Measurements from ENCODE around the gene VMO1.

Gene VMO1

DNA sequence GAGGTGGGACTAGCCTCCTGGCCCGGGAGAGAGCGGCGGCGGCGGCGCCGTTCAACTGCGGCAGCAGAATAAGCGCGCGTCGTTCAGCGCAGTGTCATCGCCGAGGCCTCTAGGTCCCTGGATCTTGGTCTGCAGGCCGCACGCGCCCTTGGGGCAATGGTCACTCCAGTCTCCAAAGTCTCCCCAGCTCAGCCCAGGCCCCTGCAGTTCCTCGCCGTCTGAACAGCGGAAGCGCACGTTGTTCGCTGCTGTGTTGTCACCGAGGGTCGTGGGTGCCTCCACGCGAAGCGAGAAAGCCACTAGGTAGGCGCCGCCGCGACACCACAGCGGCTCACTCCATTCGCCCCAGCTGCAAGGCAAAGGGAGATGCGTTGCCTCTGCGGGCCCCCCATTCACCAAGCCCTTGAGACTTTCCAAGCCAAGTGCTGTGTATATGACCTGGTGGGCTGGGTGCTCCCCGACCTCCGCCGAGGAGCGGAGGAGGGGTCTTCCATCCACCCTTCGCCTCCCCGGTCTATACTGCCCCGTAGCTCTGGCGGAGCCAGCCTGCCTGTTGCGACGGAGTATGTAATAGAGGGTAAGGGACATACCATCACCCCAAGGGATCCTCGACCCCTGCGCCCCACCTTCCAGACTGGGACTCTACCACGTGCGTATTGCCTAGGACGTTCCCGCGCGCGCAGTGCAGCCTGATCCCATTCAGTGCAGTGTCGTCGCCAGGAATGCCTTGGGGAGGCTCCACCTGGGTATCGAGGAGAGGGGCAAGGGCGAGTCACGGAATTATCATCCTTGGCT lies 656 bp downstream of the VMO1 start:
- peaks cover 7% of the 10 kb centered on the region for H3K4me1 ChIP-seq (ENCODE audit: insufficient read depth, low read length, poor library complexity, severe bottlenecking)
- H2AFZ ChIP-seq (ENCODE audit: low read length), result no peak overlapping the region
- peaks cover 4% of the 10 kb centered on the region; the same call in 1 of the 2 replicates for H3F3A ChIP-seq (ENCODE audit: low read depth)
- no peaks in the 10 kb centered on the region for H3K36me3 ChIP-seq (ENCODE audit: insufficient read depth, low read length)
- H3K9me2 ChIP-seq (replicated peaks; ENCODE audit: low read depth, low read length), result no peaks in the 10 kb centered on the region
- H3K79me2 ChIP-seq (ENCODE audit: insufficient read depth, low read length), result no peaks in the 10 kb centered on the region
- no peak overlapping the region for H3K4me3 ChIP-seq (ENCODE audit: low read length, poor library complexity, severe bottlenecking)
- H3K27me3 ChIP-seq (ENCODE audit: insufficient read depth, low read length, poor library complexity, severe bottlenecking), result no peaks in the 10 kb centered on the region
- no peaks in the 10 kb centered on the region for H4K20me1 ChIP-seq (ENCODE audit: insufficient read depth, low read length, poor library complexity, severe bottlenecking)
- H3K9ac ChIP-seq (ENCODE audit: low read depth, low read length, poor library complexity, severe bottlenecking), result no peak overlapping the region
- TF ChIP-seq CTCF (conservative IDR thresholded peaks at IDR 0.05; ENCODE audit: low read length) (no peak), EZH2phosphoT487 (IDR thresholded peaks at IDR 0.05; ENCODE audit: borderline replicate concordance) (no peak)
- no peaks in the 10 kb centered on the region for H3K9me3 ChIP-seq (ENCODE audit: insufficient read depth, low read depth, low read length)
- H3K4me2 ChIP-seq (ENCODE audit: low read depth, low read length, poor library complexity, severe bottlenecking), result no peak overlapping the region

DNA sequence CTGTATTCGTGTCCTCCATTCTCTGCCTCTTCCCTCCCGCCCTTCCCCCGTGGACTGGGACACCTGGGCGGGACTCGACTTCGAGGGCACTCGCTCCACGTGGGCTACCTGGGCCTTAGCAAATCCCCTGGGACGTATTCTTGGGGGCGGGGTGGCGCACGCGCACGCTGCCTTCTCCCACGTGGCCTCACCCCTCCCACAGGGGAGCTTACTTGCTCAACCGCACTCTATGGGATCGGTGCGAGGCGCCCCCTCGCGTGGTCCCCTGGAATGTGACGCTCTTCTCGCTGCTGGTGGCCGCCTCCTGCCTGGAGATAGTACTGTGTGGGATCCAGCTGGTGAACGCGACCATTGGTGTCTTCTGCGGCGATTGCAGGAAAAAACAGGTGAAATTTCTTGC lies 3.5 kb downstream of the VMO1 start:
- Histone ChIP-seq H4K20me1 (ENCODE audit: insufficient read depth, low read length, poor library complexity, severe bottlenecking) (no peaks in the 10 kb centered on the region), H3K27me3 (ENCODE audit: insufficient read depth, low read length, poor library complexity, severe bottlenecking) (no peaks in the 10 kb centered on the region), H3K9me3 (ENCODE audit: insufficient read depth, low read depth, low read length) (no peaks in the 10 kb centered on the region), H3K4me3 (ENCODE audit: low read length, poor library complexity, severe bottlenecking) (no peak overlapping the region), H3K79me2 (ENCODE audit: insufficient read depth, low read length) (no peaks in the 10 kb centered on the region), H3K4me1 (ENCODE audit: insufficient read depth, low read length, poor library complexity, severe bottlenecking) (no peaks in the 10 kb centered on the region), H2AFZ (ENCODE audit: low read length) (no peak overlapping the region), H3K9me2 (replicated peaks; ENCODE audit: low read depth, low read length) (no peaks in the 10 kb centered on the region), H3F3A (ENCODE audit: low read depth) (no peaks in the 10 kb centered on the region), H3K9ac (ENCODE audit: low read depth, low read length, poor library complexity, severe bottlenecking) (no peak overlapping the region), H3K36me3 (ENCODE audit: insufficient read depth, low read length) (no peaks in the 10 kb centered on the region), H3K4me2 (ENCODE audit: low read depth, low read length, poor library complexity, severe bottlenecking) (no peak overlapping the region)
- TF ChIP-seq CTCF (conservative IDR thresholded peaks at IDR 0.05; ENCODE audit: low read length), result no peak
- no peak for TF ChIP-seq EZH2phosphoT487 (IDR thresholded peaks at IDR 0.05; ENCODE audit: borderline replicate concordance)

DNA sequence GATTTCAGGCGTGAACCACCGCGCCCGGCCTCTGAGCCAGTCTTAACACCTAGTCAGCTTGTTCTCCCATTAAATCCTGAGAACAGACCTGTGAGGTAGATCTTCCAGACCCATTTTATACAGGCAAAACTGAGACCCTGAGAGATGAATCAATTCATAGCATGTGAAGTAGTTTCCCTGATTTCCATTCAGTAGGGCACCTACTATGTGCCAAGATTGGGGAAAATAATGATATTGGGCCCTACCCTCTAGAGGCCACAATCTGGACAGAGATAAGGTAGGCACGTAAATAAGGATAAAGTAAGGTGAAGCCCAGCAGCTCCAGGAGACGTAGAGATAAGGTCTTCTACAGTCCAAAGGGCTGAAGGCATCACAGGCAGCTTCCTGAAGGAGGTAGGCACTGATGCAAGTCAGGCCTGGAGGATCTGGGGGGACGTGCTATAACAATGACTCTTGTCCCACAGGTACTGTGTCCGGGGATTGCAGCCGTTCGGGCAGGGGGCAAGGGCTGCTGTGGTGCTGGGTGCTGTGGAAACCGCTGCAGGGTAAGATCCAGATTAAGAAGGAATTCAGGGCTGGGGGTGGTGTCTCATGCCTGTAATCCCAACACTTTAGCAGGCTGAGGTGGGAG lies 5.7 kb downstream of the VMO1 start:
- Histone ChIP-seq H3K4me2 (ENCODE audit: low read depth, low read length, poor library complexity, severe bottlenecking) (no peak overlapping the region), H3K9ac (ENCODE audit: low read depth, low read length, poor library complexity, severe bottlenecking) (no peak overlapping the region), H3F3A (ENCODE audit: low read depth) (no peaks in the 10 kb centered on the region), H2AFZ (ENCODE audit: low read length) (no peak overlapping the region), H3K79me2 (ENCODE audit: insufficient read depth, low read length) (no peaks in the 10 kb centered on the region), H3K9me2 (replicated peaks; ENCODE audit: low read depth, low read length) (no peaks in the 10 kb centered on the region), H4K20me1 (ENCODE audit: insufficient read depth, low read length, poor library complexity, severe bottlenecking) (no peaks in the 10 kb centered on the region), H3K4me1 (ENCODE audit: insufficient read depth, low read length, poor library complexity, severe bottlenecking) (no peaks in the 10 kb centered on the region), H3K27me3 (ENCODE audit: insufficient read depth, low read length, poor library complexity, severe bottlenecking) (no peaks in the 10 kb centered on the region), H3K9me3 (ENCODE audit: insufficient read depth, low read depth, low read length) (no peaks in the 10 kb centered on the region), H3K36me3 (ENCODE audit: insufficient read depth, low read length) (no peaks in the 10 kb centered on the region), H3K4me3 (ENCODE audit: low read length, poor library complexity, severe bottlenecking) (no peak overlapping the region)
- TF ChIP-seq EZH2phosphoT487 (IDR thresholded peaks at IDR 0.05; ENCODE audit: borderline replicate concordance), result no peak
- TF ChIP-seq CTCF (conservative IDR thresholded peaks at IDR 0.05; ENCODE audit: low read length), result no peak

Data from Loucy (cell line).